WI38 (cell line): ENCODE data around the gene GPC1.

Experiments used
- H3K4me3 ChIP-seq: 2 replicates; pipeline ENCODE4 v1.5.1; 2011; ENCODE audit warnings: low read depth, mild to moderate bottlenecking, control low read depth, low read length
- TF ChIP-seq, protein P1 (sequence below): IDR thresholded peaks from 2 replicates; pipeline ENCODE4 v1.5.1; 2012; ENCODE audit warnings: low read depth, mild to moderate bottlenecking, control low read depth, low read length

The GPC1 gene

DNA sequence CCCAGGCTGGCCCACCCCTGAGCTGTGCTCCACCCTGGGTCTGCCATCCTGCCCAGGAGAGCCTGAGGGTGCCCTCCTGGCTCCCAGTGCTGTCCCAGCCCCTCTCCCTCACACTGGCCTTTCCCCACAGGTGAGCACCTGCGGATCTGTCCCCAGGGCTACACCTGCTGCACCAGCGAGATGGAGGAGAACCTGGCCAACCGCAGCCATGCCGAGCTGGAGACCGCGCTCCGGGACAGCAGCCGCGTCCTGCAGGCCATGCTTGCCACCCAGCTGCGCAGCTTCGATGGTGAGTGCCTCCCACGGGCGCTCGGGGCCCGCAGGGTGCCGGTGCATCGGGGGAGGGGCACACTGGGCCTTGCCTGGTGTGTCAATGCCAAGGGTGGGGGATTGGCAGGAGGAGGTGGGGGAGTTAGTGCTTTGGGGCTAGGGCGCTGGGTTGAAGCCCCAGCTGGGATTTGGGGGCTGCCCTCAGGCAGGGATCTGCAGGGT is 23.5 kb downstream of the GPC1 start:
- no peak overlapping the region for H3K4me3 ChIP-seq
- TF ChIP-seq, protein P1, sequence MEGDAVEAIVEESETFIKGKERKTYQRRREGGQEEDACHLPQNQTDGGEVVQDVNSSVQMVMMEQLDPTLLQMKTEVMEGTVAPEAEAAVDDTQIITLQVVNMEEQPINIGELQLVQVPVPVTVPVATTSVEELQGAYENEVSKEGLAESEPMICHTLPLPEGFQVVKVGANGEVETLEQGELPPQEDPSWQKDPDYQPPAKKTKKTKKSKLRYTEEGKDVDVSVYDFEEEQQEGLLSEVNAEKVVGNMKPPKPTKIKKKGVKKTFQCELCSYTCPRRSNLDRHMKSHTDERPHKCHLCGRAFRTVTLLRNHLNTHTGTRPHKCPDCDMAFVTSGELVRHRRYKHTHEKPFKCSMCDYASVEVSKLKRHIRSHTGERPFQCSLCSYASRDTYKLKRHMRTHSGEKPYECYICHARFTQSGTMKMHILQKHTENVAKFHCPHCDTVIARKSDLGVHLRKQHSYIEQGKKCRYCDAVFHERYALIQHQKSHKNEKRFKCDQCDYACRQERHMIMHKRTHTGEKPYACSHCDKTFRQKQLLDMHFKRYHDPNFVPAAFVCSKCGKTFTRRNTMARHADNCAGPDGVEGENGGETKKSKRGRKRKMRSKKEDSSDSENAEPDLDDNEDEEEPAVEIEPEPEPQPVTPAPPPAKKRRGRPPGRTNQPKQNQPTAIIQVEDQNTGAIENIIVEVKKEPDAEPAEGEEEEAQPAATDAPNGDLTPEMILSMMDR, result no peak

DNA sequence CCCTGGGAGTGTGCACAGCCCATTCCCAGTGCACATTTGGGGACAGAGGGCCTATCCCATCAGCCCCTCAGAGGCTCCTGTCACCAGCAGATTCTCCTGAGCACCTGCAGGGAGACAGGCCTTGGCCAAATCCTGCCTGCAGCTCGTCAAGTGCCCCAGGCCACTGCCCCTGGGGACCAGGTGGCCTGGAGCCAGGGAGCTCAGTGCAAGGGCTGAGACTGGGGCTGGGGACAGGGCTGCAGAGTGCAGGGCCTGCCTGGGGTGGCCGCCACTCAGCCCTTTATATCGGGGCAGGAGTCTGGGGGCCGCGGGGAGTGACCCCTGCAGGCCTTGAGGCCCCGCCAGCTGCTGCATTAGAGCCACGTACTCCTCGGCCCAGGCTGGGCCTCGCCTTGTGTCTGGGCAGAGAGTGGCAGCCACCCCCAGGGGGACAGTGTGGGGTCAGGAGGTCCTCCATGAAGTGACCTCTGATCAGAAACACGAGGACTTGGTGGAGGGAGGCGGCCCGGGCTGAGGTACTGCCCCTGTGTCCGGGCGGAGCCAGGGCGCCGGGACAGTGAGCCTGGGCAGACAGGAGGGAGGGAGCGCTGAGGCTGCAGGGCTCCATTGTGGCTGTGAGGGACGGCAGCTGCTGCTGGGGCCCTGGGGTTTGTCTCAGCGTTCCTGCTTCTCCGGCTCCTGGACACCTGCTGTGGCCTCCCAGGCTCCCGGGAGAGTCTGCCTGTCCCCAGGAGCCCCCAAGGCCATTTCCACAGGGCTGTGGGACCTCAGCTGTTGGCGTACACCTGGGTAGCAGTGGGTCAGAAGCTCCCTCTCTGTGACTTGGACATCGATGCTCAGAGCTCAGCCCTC is 24.2 kb downstream of the GPC1 start:
- TF ChIP-seq, protein P1, result no peak
- no peak overlapping the region for H3K4me3 ChIP-seq

DNA sequence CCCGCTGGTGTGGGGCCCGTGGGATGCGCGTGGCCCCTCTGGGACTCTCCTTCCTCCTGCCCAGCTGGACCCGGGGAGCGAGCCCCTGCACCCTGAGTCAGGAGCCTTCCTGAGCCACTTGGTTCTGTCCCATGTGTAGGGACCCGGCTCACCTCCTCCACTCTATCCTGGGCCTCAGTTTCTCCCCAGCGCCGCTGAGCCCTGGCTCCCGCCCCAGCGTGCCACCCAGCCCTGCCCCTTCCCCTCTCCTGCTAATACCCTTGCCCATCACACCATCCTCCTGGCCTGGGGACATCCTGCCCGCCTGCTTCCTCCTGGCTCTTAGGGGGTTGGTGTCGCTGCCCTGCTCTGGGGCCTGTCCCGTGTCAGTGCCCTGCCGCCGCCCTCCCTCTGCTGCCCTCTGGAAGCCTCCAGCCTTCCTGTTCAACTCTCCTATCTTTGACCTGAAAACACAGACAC is 24.8 kb downstream of the GPC1 start:
- no peak overlapping the region for H3K4me3 ChIP-seq
- TF ChIP-seq, protein P1, result no peak

DNA sequence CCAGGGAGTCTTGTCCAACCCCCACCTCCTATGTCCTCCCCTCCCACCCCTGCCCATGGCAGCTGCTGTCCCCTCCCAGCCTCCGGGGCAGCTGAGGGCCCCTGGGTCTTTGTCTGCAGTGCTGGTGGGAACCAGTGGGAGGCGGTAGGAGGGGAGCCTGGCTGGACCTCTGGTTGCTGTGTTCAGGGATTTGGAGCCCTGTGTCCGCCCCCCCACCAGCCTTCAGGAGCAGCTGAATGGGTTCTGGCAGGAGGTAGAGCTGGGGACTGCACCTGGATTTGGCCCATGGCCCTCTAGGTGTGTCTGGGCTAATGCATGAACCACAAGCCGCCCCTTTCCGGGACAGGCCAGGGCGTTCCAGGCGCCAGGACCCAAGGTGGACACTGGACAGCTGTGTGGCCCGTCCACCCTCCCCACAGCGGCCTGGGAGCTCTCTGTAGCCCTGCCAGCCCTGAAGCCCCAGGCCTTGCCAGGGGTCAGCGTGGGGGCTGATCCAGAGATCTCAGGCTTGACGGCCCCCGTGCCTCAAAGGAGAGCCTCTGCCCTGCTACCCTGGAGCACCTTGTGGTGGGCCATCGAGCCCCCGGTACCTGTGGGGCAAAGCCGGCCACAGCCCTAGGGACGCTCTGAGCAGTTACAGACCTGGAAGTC is 25.4 kb downstream of the GPC1 start:
- TF ChIP-seq, protein P1, result no peak
- H3K4me3 ChIP-seq, result no peak overlapping the region

DNA sequence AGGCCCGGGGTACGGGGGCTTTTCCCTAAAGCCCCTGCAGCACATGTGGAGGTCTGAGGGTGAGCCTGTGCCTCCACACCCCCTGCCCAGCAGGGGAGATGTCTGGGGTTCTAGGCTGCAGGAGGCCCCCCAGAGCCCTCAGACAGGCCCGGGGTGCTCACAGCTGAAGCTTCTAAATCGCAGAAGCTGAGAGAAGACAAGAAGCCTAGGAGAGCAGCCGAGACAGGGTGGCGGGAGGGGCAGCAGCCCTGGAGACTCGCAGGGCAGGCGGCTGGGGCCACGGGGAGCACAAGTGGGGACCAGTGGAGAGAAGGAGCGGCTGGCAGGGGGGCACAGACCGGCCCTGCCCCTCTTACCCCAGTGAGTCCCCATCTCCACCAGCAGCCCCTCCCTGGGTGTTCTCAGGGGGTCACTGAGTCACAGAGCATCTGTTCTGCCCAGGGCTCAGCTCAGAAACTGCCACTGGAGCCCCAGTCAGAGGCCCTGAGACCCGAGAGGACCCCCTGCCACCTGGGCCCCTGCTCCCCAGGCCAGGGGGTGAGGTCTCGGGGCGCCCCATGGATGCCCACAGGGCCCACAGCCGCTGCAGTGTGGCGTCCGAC is 26.1 kb downstream of the GPC1 start:
- H3K4me3 ChIP-seq, result no peak overlapping the region
- TF ChIP-seq, protein P1, result no peak

DNA sequence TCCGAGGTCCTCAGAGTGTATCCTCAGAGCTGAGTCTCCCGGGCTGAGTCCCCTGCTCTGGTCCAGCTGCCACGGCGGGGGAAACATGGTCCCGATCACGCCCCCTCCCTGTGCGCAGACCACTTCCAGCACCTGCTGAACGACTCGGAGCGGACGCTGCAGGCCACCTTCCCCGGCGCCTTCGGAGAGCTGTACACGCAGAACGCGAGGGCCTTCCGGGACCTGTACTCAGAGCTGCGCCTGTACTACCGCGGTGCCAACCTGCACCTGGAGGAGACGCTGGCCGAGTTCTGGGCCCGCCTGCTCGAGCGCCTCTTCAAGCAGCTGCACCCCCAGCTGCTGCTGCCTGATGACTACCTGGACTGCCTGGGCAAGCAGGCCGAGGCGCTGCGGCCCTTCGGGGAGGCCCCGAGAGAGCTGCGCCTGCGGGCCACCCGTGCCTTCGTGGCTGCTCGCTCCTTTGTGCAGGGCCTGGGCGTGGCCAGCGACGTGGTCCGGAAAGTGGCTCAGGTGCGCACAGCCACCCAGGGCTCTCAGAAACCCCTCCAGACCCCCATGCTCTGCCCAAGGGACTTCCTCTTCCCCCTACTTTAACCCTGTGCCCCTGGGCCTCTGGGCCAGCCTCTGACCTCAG is 26.7 kb downstream of the GPC1 start:
- no peak overlapping the region for H3K4me3 ChIP-seq
- TF ChIP-seq, protein P1, result no peak
